Measurements from ENCODE around the gene MAPK10.

The MAPK10 gene

DNA sequence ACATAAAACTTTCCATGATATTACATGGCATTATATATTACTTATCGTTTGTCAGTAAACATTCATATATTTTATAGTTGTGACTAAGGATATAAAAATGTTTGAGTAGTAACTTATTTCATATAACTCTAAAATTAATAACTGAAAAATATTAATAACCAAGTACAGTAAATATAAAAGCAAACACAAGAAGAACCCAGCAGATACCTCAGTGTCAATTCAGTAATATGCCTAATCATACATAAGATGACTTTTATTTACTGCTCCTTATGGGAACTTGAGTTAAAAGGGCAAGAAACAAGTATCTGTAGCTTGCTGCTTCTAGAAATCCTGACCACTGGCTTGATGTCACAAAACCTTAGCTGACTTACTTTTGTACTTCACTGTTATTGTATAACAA is 28.4 kb upstream of the MAPK10 start:
- no peak for TF ChIP-seq CTCF (IDR thresholded peaks at IDR 0.05; ENCODE audit: control insufficient read depth, insufficient read depth, low read depth, low read length, missing control alignments)
- no peak for DNase-seq (ENCODE audit: low read depth)

DNA sequence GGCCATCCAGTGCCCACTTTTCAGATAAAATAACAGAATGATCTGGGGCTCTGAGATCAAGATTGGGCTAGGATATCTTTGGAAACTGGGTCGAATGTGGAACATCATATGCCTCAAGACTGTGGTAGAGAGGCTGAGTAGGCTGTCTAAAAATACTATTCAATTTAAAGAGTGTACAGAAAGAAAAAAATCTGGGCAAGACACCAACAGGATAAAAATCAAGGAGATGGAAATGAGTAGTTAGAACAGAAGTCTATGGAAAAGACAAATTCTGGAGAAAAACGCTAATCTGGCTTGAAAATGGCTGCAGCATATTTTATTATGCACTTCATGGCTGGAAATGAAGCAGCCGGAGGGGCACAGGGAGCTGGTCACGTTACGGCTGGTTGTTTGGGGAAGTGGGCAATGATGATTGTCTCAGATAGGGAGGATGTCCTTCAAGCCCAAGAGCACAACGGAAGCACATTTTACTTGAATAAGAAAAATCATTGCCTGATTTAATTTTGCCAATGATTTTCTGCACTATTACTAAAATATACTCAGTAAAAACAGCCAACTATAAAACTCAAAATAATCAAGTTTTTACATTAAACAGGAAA is 27.1 kb upstream of the MAPK10 start:
- no peak overlapping the region for H3K4me3 ChIP-seq (ENCODE audit: control insufficient read depth, low read depth, low read length)
- TF ChIP-seq CTCF (IDR thresholded peaks at IDR 0.05; ENCODE audit: control insufficient read depth, insufficient read depth, low read depth, low read length, missing control alignments), result no peak
- no peak for DNase-seq (ENCODE audit: low read depth)

More for the DNA sequence above, 28.4 kb upstream of the MAPK10 start:
- no peak overlapping the region for H3K4me3 ChIP-seq (ENCODE audit: control insufficient read depth, low read depth, low read length)

DNA sequence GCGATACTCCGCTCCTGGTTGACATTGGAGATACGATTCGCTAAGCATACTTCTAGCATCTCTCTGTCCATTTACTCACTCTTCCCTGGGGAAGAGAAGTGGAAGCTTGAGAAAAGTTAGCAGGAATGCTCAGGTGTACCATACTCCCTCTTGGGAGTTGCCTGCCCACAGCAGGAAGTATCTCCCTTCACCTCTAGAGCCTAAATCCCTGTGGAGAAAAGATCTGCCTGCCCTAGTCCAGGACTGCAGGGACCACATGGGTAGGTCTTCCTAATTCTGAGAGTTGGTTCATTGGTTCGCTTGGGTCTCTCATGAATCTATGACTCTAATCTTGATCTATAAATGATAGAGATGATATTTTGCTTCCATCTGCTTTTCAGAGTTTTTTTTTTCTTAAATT is 26.3 kb upstream of the MAPK10 start:
- no peak for TF ChIP-seq CTCF (IDR thresholded peaks at IDR 0.05; ENCODE audit: control insufficient read depth, insufficient read depth, low read depth, low read length, missing control alignments)
- H3K4me3 ChIP-seq (ENCODE audit: control insufficient read depth, low read depth, low read length), result no peak overlapping the region
- no peak for DNase-seq (ENCODE audit: low read depth)

DNA sequence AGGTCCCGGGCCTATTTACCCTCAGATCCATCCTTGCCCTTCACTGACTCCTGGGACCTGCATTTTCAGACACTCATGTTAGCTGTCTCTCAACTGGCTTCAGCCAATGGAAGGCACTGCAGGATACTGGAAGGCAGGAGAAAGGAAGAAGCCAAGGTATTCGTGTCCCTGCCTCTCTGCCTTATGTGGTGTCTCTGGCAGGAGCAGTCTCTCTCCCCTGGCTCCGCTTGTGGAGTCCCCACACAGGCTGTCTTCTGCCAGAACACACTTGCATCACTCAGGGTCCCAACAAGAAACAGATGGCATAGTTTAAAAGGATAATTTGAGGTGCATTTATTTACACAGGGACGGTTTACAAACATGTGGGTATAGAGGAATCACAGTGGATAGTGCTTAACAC is 21.6 kb upstream of the MAPK10 start:
- no peak for TF ChIP-seq CTCF (IDR thresholded peaks at IDR 0.05; ENCODE audit: control insufficient read depth, insufficient read depth, low read depth, low read length, missing control alignments)
- no peak overlapping the region for H3K4me3 ChIP-seq (ENCODE audit: control insufficient read depth, low read depth, low read length)
- no peak for DNase-seq (ENCODE audit: low read depth)

GRCh38 chr4:86380181-86380724 is 20.4 kb upstream of the MAPK10 start:
- no peak overlapping the region for H3K4me3 ChIP-seq (ENCODE audit: control insufficient read depth, low read depth, low read length)
- DNase-seq (ENCODE audit: low read depth), result no peak
- TF ChIP-seq CTCF (IDR thresholded peaks at IDR 0.05; ENCODE audit: control insufficient read depth, insufficient read depth, low read depth, low read length, missing control alignments), result no peak

DNA sequence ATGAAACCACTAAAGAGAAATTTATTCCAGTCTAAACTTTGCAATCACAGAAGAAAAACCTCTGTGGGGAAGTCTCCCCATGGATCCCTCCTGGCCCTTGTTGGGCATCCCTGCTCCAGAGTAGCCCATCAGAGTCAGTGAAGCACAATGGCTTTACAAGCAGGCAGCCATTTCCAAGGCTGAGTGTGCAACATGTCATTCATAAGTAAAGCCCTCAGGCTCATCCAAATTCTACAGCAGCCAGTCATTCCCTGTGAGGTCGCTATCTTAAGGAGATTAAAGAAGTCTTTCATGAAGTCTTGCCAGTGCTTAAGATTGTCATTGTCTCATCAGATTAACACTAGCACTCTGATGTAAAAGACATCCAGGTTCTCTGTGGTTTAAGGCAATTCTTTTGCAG is 17.0 kb upstream of the MAPK10 start:
- TF ChIP-seq CTCF (IDR thresholded peaks at IDR 0.05; ENCODE audit: control insufficient read depth, insufficient read depth, low read depth, low read length, missing control alignments), result no peak
- H3K4me3 ChIP-seq (ENCODE audit: control insufficient read depth, low read depth, low read length), result no peak overlapping the region
- DNase-seq (ENCODE audit: low read depth), result no peak
